ENCODE data around the gene MEIKIN.
"Not testable (repeated sequence)": the region's sequence is repeated elsewhere in the genome, so short reads cannot be mapped to it uniquely, and the experiment has no call there.

The MEIKIN gene

GRCh38 chr5:131857388-131857787, 88.1 kb downstream of the MEIKIN start:
- no peak overlapping the region for H3K4me3 ChIP-seq (ENCODE audit: low read depth, low read length)
- no peak for TF ChIP-seq CTCF (IDR thresholded peaks at IDR 0.05; ENCODE audit: low read depth, low read length)

- no peak for TF ChIP-seq CTCF (IDR thresholded peaks at IDR 0.05; ENCODE audit: low read depth, low read length)
- H3K4me3 ChIP-seq (ENCODE audit: low read depth, low read length): no peak overlapping the region
Measured at GRCh38 chr5:131855452-131855851, 90.0 kb downstream of the MEIKIN start.

- H3K4me3 ChIP-seq (ENCODE audit: low read depth, low read length): no peak overlapping the region
- TF ChIP-seq CTCF (IDR thresholded peaks at IDR 0.05; ENCODE audit: low read depth, low read length): no peak
Measured at GRCh38 chr5:131854134-131854533, 91.3 kb downstream of the MEIKIN start.

GRCh38 chr5:131848662-131849061, 96.8 kb downstream of the MEIKIN start:
- H3K4me3 ChIP-seq (ENCODE audit: low read depth, low read length): no peak overlapping the region
- TF ChIP-seq CTCF (IDR thresholded peaks at IDR 0.05; ENCODE audit: low read depth, low read length): no peak

GRCh38 chr5:131846536-131846935, 98.9 kb downstream of the MEIKIN start:
- TF ChIP-seq CTCF (IDR thresholded peaks at IDR 0.05; ENCODE audit: low read depth, low read length): no peak
- H3K4me3 ChIP-seq (ENCODE audit: low read depth, low read length): no peak overlapping the region

GRCh38 chr5:131845828-131846227, 99.6 kb downstream of the MEIKIN start:
- no peak overlapping the region for H3K4me3 ChIP-seq (ENCODE audit: low read depth, low read length)
- TF ChIP-seq CTCF (IDR thresholded peaks at IDR 0.05; ENCODE audit: low read depth, low read length): no peak

GRCh38 chr5:131842971-131843370, 102.5 kb downstream of the MEIKIN start:
- not testable (repeated sequence) for H3K4me3 ChIP-seq (ENCODE audit: low read depth, low read length)

- not testable (repeated sequence) for H3K4me3 ChIP-seq (ENCODE audit: low read depth, low read length)
Measured at GRCh38 chr5:131832702-131833101, 112.8 kb downstream of the MEIKIN start.
